ENCODE measurements around the gene SPIRE2.
"Not testable (repeated sequence)": the region's sequence is repeated elsewhere in the genome, so short reads cannot be mapped to it uniquely, and the experiment has no call there.

Gene SPIRE2

GRCh38 chr16:89912143-89912542 lies 83.9 kb downstream of the SPIRE2 start:
- Histone ChIP-seq H3K4me2 (ENCODE audit: insufficient read depth, low read length) (no peak overlapping the region), H3K27me3 (ENCODE audit: insufficient read depth, low read length, poor library complexity) (no peaks in the 10 kb centered on the region), H3K4me1 (ENCODE audit: insufficient read depth, low read length) (peaks cover 15% of the 10 kb centered on the region), H3K36me3 (ENCODE audit: insufficient read depth, low read length) (peaks cover 44% of the 10 kb centered on the region), H4K20me1 (ENCODE audit: insufficient read depth, low read length) (peaks cover 62% of the 10 kb centered on the region), H3K9ac (ENCODE audit: low read depth, low read length) (no peak overlapping the region), H2AFZ (ENCODE audit: low read depth, low read length) (no peak overlapping the region), H3K79me2 (ENCODE audit: insufficient read depth, low read length) (no peaks in the 10 kb centered on the region), H3K9me3 (ENCODE audit: insufficient read depth, low read length, severe bottlenecking) (no peaks in the 10 kb centered on the region), H3K27ac (ENCODE audit: low read length) (no peak overlapping the region), H3K4me3 (ENCODE audit: low read depth in 1 of 2, low read length in 2 of 2) (no peak overlapping the region)
- no peak for TF ChIP-seq CTCF (IDR thresholded peaks at IDR 0.05; ENCODE audit: borderline replicate concordance, extremely low read depth, low read length, poor library complexity, severe bottlenecking)
- TF ChIP-seq EZH2 (IDR thresholded peaks at IDR 0.05; ENCODE audit: borderline replicate concordance, low read depth, low read length, severe bottlenecking), result no peak
- DNase-seq (no peak), ATAC-seq (ENCODE audit: insufficient read depth, low read depth) (no peak)

- Histone ChIP-seq H4K20me1 (ENCODE audit: insufficient read depth, low read length) (peaks cover 65% of the 10 kb centered on the region), H3K4me1 (ENCODE audit: insufficient read depth, low read length) (peaks cover 20% of the 10 kb centered on the region), H3K9ac (ENCODE audit: low read depth, low read length) (no peak overlapping the region), H3K4me3 (ENCODE audit: low read depth in 1 of 2, low read length in 2 of 2) (no peak overlapping the region), H3K27ac (ENCODE audit: low read length) (no peak overlapping the region), H2AFZ (ENCODE audit: low read depth, low read length) (no peak overlapping the region), H3K4me2 (ENCODE audit: insufficient read depth, low read length) (no peak overlapping the region), H3K79me2 (ENCODE audit: insufficient read depth, low read length) (no peaks in the 10 kb centered on the region), H3K9me3 (ENCODE audit: insufficient read depth, low read length, severe bottlenecking) (no peaks in the 10 kb centered on the region), H3K36me3 (ENCODE audit: insufficient read depth, low read length) (peaks cover 43% of the 10 kb centered on the region), H3K27me3 (ENCODE audit: insufficient read depth, low read length, poor library complexity) (no peaks in the 10 kb centered on the region)
- ATAC-seq (ENCODE audit: insufficient read depth, low read depth) (no peak), DNase-seq (no peak)
- no peak for TF ChIP-seq CTCF (IDR thresholded peaks at IDR 0.05; ENCODE audit: borderline replicate concordance, extremely low read depth, low read length, poor library complexity, severe bottlenecking)
- TF ChIP-seq EZH2 (IDR thresholded peaks at IDR 0.05; ENCODE audit: borderline replicate concordance, low read depth, low read length, severe bottlenecking), result no peak
Observed at GRCh38 chr16:89912627-89913026, 84.4 kb downstream of the SPIRE2 start.

- peaks cover 73% of the 10 kb centered on the region for H4K20me1 ChIP-seq (ENCODE audit: insufficient read depth, low read length)
- H3K27ac ChIP-seq (ENCODE audit: low read length), result no peak overlapping the region
- DNase-seq, result no peak
- ATAC-seq (ENCODE audit: insufficient read depth, low read depth), result no peak
- H3K9ac ChIP-seq (ENCODE audit: low read depth, low read length), result no peak overlapping the region
- no peak overlapping the region for H3K4me3 ChIP-seq (ENCODE audit: low read depth in 1 of 2, low read length in 2 of 2)
- TF ChIP-seq CTCF (IDR thresholded peaks at IDR 0.05; ENCODE audit: borderline replicate concordance, extremely low read depth, low read length, poor library complexity, severe bottlenecking), result no peak
- TF ChIP-seq EZH2 (IDR thresholded peaks at IDR 0.05; ENCODE audit: borderline replicate concordance, low read depth, low read length, severe bottlenecking), result no peak
- no peak overlapping the region for H3K4me2 ChIP-seq (ENCODE audit: insufficient read depth, low read length)
- H3K4me1 ChIP-seq (ENCODE audit: insufficient read depth, low read length), result peaks cover 30% of the 10 kb centered on the region
- H3K79me2 ChIP-seq (ENCODE audit: insufficient read depth, low read length), result no peaks in the 10 kb centered on the region
- no peaks in the 10 kb centered on the region for H3K9me3 ChIP-seq (ENCODE audit: insufficient read depth, low read length, severe bottlenecking)
- peaks cover 35% of the 10 kb centered on the region for H3K36me3 ChIP-seq (ENCODE audit: insufficient read depth, low read length)
- no peak overlapping the region for H2AFZ ChIP-seq (ENCODE audit: low read depth, low read length)
- H3K27me3 ChIP-seq (ENCODE audit: insufficient read depth, low read length, poor library complexity), result no peaks in the 10 kb centered on the region
Observed at GRCh38 chr16:89913408-89914387, 85.4 kb downstream of the SPIRE2 start.

- H3K9ac ChIP-seq (ENCODE audit: low read depth, low read length); DNase-seq; H3K27ac ChIP-seq (ENCODE audit: low read length); H3K27me3 ChIP-seq (ENCODE audit: insufficient read depth, low read length, poor library complexity); H3K4me3 ChIP-seq (ENCODE audit: low read depth in 1 of 2, low read length in 2 of 2); H3K9me3 ChIP-seq (ENCODE audit: insufficient read depth, low read length, severe bottlenecking); H2AFZ ChIP-seq (ENCODE audit: low read depth, low read length); H3K4me2 ChIP-seq (ENCODE audit: insufficient read depth, low read length); ATAC-seq (ENCODE audit: insufficient read depth, low read depth); H3K79me2 ChIP-seq (ENCODE audit: insufficient read depth, low read length): not testable (repeated sequence)
- H3K36me3 ChIP-seq (ENCODE audit: insufficient read depth, low read length), result peaks cover 27% of the 10 kb centered on the region
- H3K4me1 ChIP-seq (ENCODE audit: insufficient read depth, low read length), result peaks cover 34% of the 10 kb centered on the region
- peaks cover 81% of the 10 kb centered on the region for H4K20me1 ChIP-seq (ENCODE audit: insufficient read depth, low read length)
Observed at GRCh38 chr16:89914642-89915285, 86.5 kb downstream of the SPIRE2 start.
